CD4-positive, CD25-positive, alpha-beta regulatory T cell (primary cell): Measurements from ENCODE around the gene IL16. TPM values are rescaled to one million over a fixed set of nuclear protein-coding genes. Genes with fewer than 3 reads are reported as not detected.

Experiments
- ATAC-seq, 2 donors: fragments of 150-1000 bp; cut with Tn5 transposase; one replicate each; pipeline ENCODE4 v1.10.0; 2021; ENCODE audit warnings: low read depth in 2 of 2, moderate number of reproducible peaks in 2 of 2, moderate library complexity in 1 of 2
- DNase-seq, 3 donors: peaks; one replicate each; pipeline versions ENCODE4 v3.0.0 to v3.0.0-alpha.2; 2012 to 2022; ENCODE audit warnings: mixed read lengths in 1 of 3
- H3K27ac ChIP-seq: one replicate; pipeline ENCODE4 v1.7.0; 2013; ENCODE audit warnings: mild to moderate bottlenecking, low read length; ENCODE audit not compliant: insufficient read depth, poor library complexity, severe bottlenecking
- H3K27me3 ChIP-seq: one replicate; pipeline ENCODE4 v1.7.0; 2013; ENCODE audit warnings: low read length; ENCODE audit not compliant: control insufficient read depth, insufficient read depth
- H3K36me3 ChIP-seq: one replicate; pipeline ENCODE4 v1.7.0; 2013; ENCODE audit warnings: mild to moderate bottlenecking, low read length, moderate library complexity; ENCODE audit not compliant: control insufficient read depth, insufficient read depth
- H3K4me1 ChIP-seq: 2 replicates; pipeline ENCODE4 v1.7.0; 2013; ENCODE audit warnings: mild to moderate bottlenecking, low read length; ENCODE audit not compliant: insufficient read depth, control insufficient read depth, poor library complexity, severe bottlenecking
- H3K4me3 ChIP-seq: one replicate; pipeline ENCODE4 v1.7.0; 2013; ENCODE audit warnings: low read depth, mild to moderate bottlenecking, low read length, moderate library complexity
- H3K9me3 ChIP-seq, 2 experiments: 1 replicate in 1 of 2; 2 replicates in 1 of 2; pipeline ENCODE4 v1.7.0; 2013; ENCODE audit warnings: low read length in 2 of 2, mild to moderate bottlenecking in 1 of 2, moderate library complexity in 1 of 2; ENCODE audit not compliant: control insufficient read depth in 2 of 2
- H3K27ac Mint-ChIP-seq, 3 donors: one replicate each; pipeline ENCODE4 v1.8.0; 2020 to 2022; ENCODE audit warnings: mild to moderate bottlenecking in 3 of 3, mixed read lengths in 3 of 3, moderate library complexity in 2 of 3
- H3K27me3 Mint-ChIP-seq: one replicate; pipeline ENCODE4 v1.8.0; 2022; ENCODE audit warnings: mild to moderate bottlenecking, mixed read lengths
- H3K36me3 Mint-ChIP-seq: one replicate; pipeline ENCODE4 v1.8.0; 2020; ENCODE audit warnings: mixed read lengths
- H3K4me1 Mint-ChIP-seq, 4 donors: one replicate each; pipeline ENCODE4 v1.8.0; 2020 to 2022; ENCODE audit warnings: mixed read lengths in 4 of 4, mild to moderate bottlenecking in 1 of 4
- H3K4me3 Mint-ChIP-seq, 4 donors: one replicate each; pipeline ENCODE4 v1.8.0; 2020 to 2022; ENCODE audit warnings: mild to moderate bottlenecking in 4 of 4, mixed read lengths in 4 of 4, moderate library complexity in 3 of 4
- H3K9me3 Mint-ChIP-seq, 7 donors: one replicate each; pipeline ENCODE4 v1.8.0; 2020 to 2022; ENCODE audit warnings: mixed read lengths in 7 of 7, mild to moderate bottlenecking in 3 of 7, moderate library complexity in 2 of 7
- polyA plus RNA-seq, 4 donors: library from polyadenylated mRNA; unstranded; fragments of 300-500 nt; fragmentation: Illumina TruSeq; gene quantifications; one replicate each; pipeline ENCODE4 v1.2.3, GENCODE V29; 2021
- total RNA-seq: library from RNA; stranded (reverse); gene quantifications from one replicate; pipeline ENCODE4 v1.2.3, GENCODE V29; 2022

The IL16 gene
- total and polyA plus RNA-seq, 5 donors from 2014 or later, result 141 to 317 (median 264) TPM

- Mint-ChIP-seq H3K9me3 (peaks cover 0 to 2% (median 0%) of the 10 kb centered on the region in 7 donors), H3K27me3 (no peaks in the 10 kb centered on the region), H3K36me3 (no peaks in the 10 kb centered on the region), H3K27ac (peak overlapping the region in 2 of 3 donors; percentile 45 to 60), H3K4me1 (peaks cover 0 to 24% (median 9%) of the 10 kb centered on the region in 4 donors), H3K4me3 (no peak overlapping the region)
- Histone ChIP-seq H3K4me3 (no peak overlapping the region), H3K27me3 (no peaks in the 10 kb centered on the region), H3K4me1 (no peaks in the 10 kb centered on the region), H3K9me3 (no peaks in the 10 kb centered on the region), H3K27ac (no peak overlapping the region), H3K36me3 (no peaks in the 10 kb centered on the region)
- ATAC-seq (no peak), DNase-seq (no peak)
These were observed 136.7 kb downstream of the IL16 start for GRCh38 chr15:81333363-81333762.

GRCh38 chr15:81334768-81335435 lies 138.2 kb downstream of the IL16 start:
- Mint-ChIP-seq H3K4me3 (no peak overlapping the region), H3K4me1 (peaks cover 0 to 24% (median 9%) of the 10 kb centered on the region in 4 donors), H3K27me3 (no peaks in the 10 kb centered on the region), H3K36me3 (no peaks in the 10 kb centered on the region), H3K9me3 (peaks cover 0 to 2% (median 0%) of the 10 kb centered on the region in 7 donors), H3K27ac (peak overlapping the region in 1 of 3 donors; percentile 45)
- Histone ChIP-seq H3K27me3 (no peaks in the 10 kb centered on the region), H3K4me3 (no peak overlapping the region), H3K9me3 (no peaks in the 10 kb centered on the region), H3K4me1 (no peaks in the 10 kb centered on the region), H3K27ac (no peak overlapping the region), H3K36me3 (no peaks in the 10 kb centered on the region)
- ATAC-seq (no peak), DNase-seq (no peak)

GRCh38 chr15:81335631-81336030 lies 139.0 kb downstream of the IL16 start:
- H3K4me1 Mint-ChIP-seq, result peaks cover 0 to 23% (median 7%) of the 10 kb centered on the region in 4 donors
- ATAC-seq, result no peak
- H3K27ac Mint-ChIP-seq, result no peak overlapping the region

GRCh38 chr15:81336568-81336967 lies 139.9 kb downstream of the IL16 start:
- H3K36me3 Mint-ChIP-seq, result peaks cover 4% of the 10 kb centered on the region
- peaks cover 0 to 2% (median 0%) of the 10 kb centered on the region in 7 donors for H3K9me3 Mint-ChIP-seq
- Histone ChIP-seq H3K4me1 (no peaks in the 10 kb centered on the region), H3K27ac (no peak overlapping the region), H3K9me3 (no peaks in the 10 kb centered on the region), H3K4me3 (no peak overlapping the region), H3K27me3 (no peaks in the 10 kb centered on the region), H3K36me3 (no peaks in the 10 kb centered on the region)
- H3K4me3 Mint-ChIP-seq, result no peak overlapping the region
- ATAC-seq (peak; percentile 62 to 68), DNase-seq (peak; percentile 14 to 53 (median 46))
- H3K27ac Mint-ChIP-seq, result no peak overlapping the region
- H3K4me1 Mint-ChIP-seq, result peaks cover 0 to 17% (median 7%) of the 10 kb centered on the region in 4 donors
- H3K27me3 Mint-ChIP-seq, result peaks cover 4% of the 10 kb centered on the region

More at GRCh38 chr15:81335631-81336030, 139.0 kb downstream of the IL16 start:
- no peak for DNase-seq
- Mint-ChIP-seq H3K36me3 (no peaks in the 10 kb centered on the region), H3K27me3 (no peaks in the 10 kb centered on the region), H3K4me3 (no peak overlapping the region), H3K9me3 (peaks cover 0 to 2% (median 0%) of the 10 kb centered on the region in 7 donors)
- Histone ChIP-seq H3K27ac (no peak overlapping the region), H3K4me1 (no peaks in the 10 kb centered on the region), H3K4me3 (no peak overlapping the region), H3K36me3 (no peaks in the 10 kb centered on the region), H3K27me3 (no peaks in the 10 kb centered on the region), H3K9me3 (no peaks in the 10 kb centered on the region)

- H3K27me3 ChIP-seq, result no peaks in the 10 kb centered on the region
- H3K4me1 ChIP-seq, result no peaks in the 10 kb centered on the region
- no peak overlapping the region for H3K4me3 ChIP-seq
- no peak overlapping the region for H3K4me3 Mint-ChIP-seq
- H3K9me3 ChIP-seq, result no peaks in the 10 kb centered on the region
- no peak overlapping the region for H3K27ac Mint-ChIP-seq
- peaks cover 0 to 15% (median 7%) of the 10 kb centered on the region in 4 donors for H3K4me1 Mint-ChIP-seq
- no peak overlapping the region for H3K27ac ChIP-seq
- DNase-seq, result no peak
- ATAC-seq, result no peak
- H3K36me3 ChIP-seq, result no peaks in the 10 kb centered on the region
- peaks cover 4% of the 10 kb centered on the region for H3K27me3 Mint-ChIP-seq
- H3K9me3 Mint-ChIP-seq, result no peaks in the 10 kb centered on the region
- peaks cover 4% of the 10 kb centered on the region for H3K36me3 Mint-ChIP-seq
These were observed 140.6 kb downstream of the IL16 start for GRCh38 chr15:81337241-81337640.

- no peak overlapping the region for H3K4me3 Mint-ChIP-seq
- no peak overlapping the region for H3K27ac Mint-ChIP-seq
- DNase-seq (no peak), ATAC-seq (no peak)
- peaks cover 0 to 15% (median 7%) of the 10 kb centered on the region in 4 donors for H3K4me1 Mint-ChIP-seq
- H3K9me3 Mint-ChIP-seq, result no peaks in the 10 kb centered on the region
- peaks cover 4% of the 10 kb centered on the region for H3K36me3 Mint-ChIP-seq
- Histone ChIP-seq H3K9me3 (no peaks in the 10 kb centered on the region), H3K27me3 (no peaks in the 10 kb centered on the region), H3K27ac (no peak overlapping the region), H3K4me3 (no peak overlapping the region), H3K4me1 (no peaks in the 10 kb centered on the region), H3K36me3 (no peaks in the 10 kb centered on the region)
- peaks cover 4% of the 10 kb centered on the region for H3K27me3 Mint-ChIP-seq
These were observed 141.1 kb downstream of the IL16 start for GRCh38 chr15:81337713-81338157.

- H3K4me3 Mint-ChIP-seq, result no peak overlapping the region
- Histone ChIP-seq H3K36me3 (no peaks in the 10 kb centered on the region), H3K4me1 (no peaks in the 10 kb centered on the region), H3K4me3 (no peak overlapping the region), H3K9me3 (no peaks in the 10 kb centered on the region), H3K27me3 (no peaks in the 10 kb centered on the region), H3K27ac (no peak overlapping the region)
- peaks cover 4% of the 10 kb centered on the region for H3K36me3 Mint-ChIP-seq
- H3K9me3 Mint-ChIP-seq, result no peaks in the 10 kb centered on the region
- H3K27ac Mint-ChIP-seq, result peak overlapping the region in 1 of 3 donors; percentile 33
- H3K27me3 Mint-ChIP-seq, result peaks cover 7% of the 10 kb centered on the region
- DNase-seq (no peak), ATAC-seq (no peak)
- H3K4me1 Mint-ChIP-seq, result peaks cover 0 to 9% (median 6%) of the 10 kb centered on the region in 4 donors
These were observed 141.7 kb downstream of the IL16 start for GRCh38 chr15:81338170-81339007.
